ENCODE results near the gene SPSB3.

SPSB3 gene

DNA sequence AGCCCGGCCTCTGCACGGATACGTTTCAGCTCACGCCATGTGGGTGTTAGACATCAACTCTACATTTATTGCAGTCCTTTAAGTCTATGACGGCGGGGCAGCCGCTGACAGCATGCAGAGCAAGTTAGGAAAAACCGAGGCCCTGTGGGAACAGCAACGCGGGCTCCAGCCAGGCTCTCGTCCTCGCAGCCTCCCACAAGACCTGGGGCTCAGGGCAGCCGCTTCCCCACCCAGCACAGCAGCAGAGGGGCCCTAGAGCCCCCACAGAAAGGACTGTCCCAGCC is 5.8 kb downstream of the SPSB3 start:
- H3K27me3 ChIP-seq (ENCODE audit: control insufficient read depth, insufficient read depth, low read length), result no peaks in the 10 kb centered on the region
- H3K4me1 ChIP-seq (ENCODE audit: control insufficient read depth, low read depth, low read length), result no peaks in the 10 kb centered on the region
- no peak overlapping the region for H3K4me3 ChIP-seq (ENCODE audit: low read length)
- H3K9ac ChIP-seq (ENCODE audit: low read length), result no peak overlapping the region
- peaks cover 16% of the 10 kb centered on the region for H3K36me3 ChIP-seq (ENCODE audit: control insufficient read depth, low read depth, low read length)
- H3K9me3 ChIP-seq (ENCODE audit: control insufficient read depth, low read depth, low read length), result no peaks in the 10 kb centered on the region
- H3K27ac ChIP-seq (ENCODE audit: low read length), result no peak overlapping the region

DNA sequence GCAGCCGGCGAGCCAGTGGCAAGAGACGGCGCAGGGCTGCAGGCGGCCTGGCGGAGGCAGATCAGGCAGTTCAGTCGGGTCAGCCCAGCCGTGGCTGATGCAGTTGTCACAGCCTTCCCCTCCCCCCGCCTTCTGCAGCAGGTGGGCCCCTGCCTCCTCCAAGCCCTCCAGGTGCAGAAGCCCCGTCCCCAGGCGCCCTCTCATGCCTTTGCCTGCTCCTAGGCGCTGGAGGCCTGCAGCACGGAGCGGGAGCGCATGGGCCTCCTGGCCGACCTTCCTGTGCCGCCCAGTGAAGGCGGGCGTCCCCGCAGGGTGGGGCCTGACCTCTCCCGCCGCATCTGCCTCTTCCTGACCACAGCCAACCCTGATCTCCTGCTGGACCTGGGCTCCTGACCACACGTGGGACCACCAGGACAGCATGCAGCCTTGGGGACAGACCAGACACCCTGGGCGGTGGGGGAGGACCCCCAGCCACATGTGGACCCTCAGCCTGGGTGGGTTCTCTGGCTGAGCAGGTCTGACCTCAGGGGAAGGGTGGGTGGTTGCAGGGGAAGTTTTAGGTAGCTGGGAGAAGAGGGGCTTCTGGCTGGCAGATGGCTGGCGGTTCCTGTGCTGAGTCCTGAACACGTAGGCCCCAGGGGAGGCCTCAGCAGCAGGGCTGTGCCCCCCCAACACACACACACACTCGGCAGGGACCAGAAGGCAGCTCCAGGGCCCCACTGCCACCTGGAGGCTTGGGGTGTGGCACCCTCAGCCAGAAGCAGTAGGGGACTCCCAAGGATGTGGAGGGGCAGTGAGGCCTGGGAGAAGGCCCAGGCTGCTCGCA is 6.3 kb downstream of the SPSB3 start:
- H3K36me3 ChIP-seq (ENCODE audit: control insufficient read depth, low read depth, low read length), result peaks cover 16% of the 10 kb centered on the region
- H3K9ac ChIP-seq (ENCODE audit: low read length), result no peak overlapping the region
- H3K4me3 ChIP-seq (ENCODE audit: low read length), result no peak overlapping the region
- H3K27me3 ChIP-seq (ENCODE audit: control insufficient read depth, insufficient read depth, low read length), result no peaks in the 10 kb centered on the region
- no peak overlapping the region for H3K27ac ChIP-seq (ENCODE audit: low read length)
- H3K4me1 ChIP-seq (ENCODE audit: control insufficient read depth, low read depth, low read length), result no peaks in the 10 kb centered on the region
- no peaks in the 10 kb centered on the region for H3K9me3 ChIP-seq (ENCODE audit: control insufficient read depth, low read depth, low read length)

DNA sequence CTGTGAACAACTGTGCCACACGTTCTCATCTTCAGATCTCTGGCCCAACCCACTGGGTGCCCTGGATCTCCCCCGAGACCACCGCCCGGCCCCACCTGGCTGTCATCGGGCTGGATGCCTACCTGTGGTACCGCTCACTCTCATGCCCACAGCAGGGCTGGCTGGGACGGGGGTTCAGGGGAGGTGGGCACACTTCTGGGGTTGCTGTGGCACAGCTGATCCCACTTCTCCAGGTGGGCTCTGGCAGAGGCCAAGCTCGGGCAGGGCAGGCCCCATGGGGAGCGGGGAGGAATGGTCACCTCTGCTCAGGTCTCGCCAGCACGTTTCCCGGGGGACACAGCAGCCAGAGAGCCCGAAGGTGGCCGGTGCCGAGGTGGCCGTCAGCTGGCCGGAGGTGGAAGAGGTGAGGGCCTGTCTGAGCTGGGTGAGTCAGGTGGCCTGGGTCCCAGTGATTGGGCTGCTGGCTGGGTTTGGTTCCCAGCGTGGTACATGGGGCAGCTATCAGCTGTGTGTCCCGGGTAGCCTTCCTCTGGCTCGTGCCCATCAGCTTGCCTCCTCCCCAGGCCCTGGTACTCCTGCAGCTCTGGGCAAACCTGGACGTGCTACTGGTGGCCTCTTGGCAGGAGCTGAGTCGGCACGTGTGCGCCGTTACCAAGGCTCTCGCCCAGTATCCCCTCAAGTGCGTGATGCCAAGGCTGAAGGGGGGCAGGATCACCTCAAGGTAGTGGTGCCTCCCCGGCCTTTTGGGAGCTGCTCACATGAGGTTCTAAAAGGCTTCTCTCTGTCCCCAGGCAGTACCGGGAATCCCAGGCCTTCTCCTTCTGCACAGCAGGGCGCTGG is 7.1 kb downstream of the SPSB3 start:
- no peak overlapping the region for H3K27ac ChIP-seq (ENCODE audit: low read length)
- no peaks in the 10 kb centered on the region for H3K27me3 ChIP-seq (ENCODE audit: control insufficient read depth, insufficient read depth, low read length)
- H3K4me3 ChIP-seq (ENCODE audit: low read length), result no peak overlapping the region
- H3K9ac ChIP-seq (ENCODE audit: low read length), result no peak overlapping the region
- peaks cover 16% of the 10 kb centered on the region for H3K36me3 ChIP-seq (ENCODE audit: control insufficient read depth, low read depth, low read length)
- no peaks in the 10 kb centered on the region for H3K9me3 ChIP-seq (ENCODE audit: control insufficient read depth, low read depth, low read length)
- no peaks in the 10 kb centered on the region for H3K4me1 ChIP-seq (ENCODE audit: control insufficient read depth, low read depth, low read length)

- Histone ChIP-seq H3K27me3 (ENCODE audit: control insufficient read depth, insufficient read depth, low read length) (no peaks in the 10 kb centered on the region), H3K4me1 (ENCODE audit: control insufficient read depth, low read depth, low read length) (no peaks in the 10 kb centered on the region), H3K27ac (ENCODE audit: low read length) (no peak overlapping the region), H3K9me3 (ENCODE audit: control insufficient read depth, low read depth, low read length) (no peaks in the 10 kb centered on the region), H3K9ac (ENCODE audit: low read length) (no peak overlapping the region), H3K4me3 (ENCODE audit: low read length) (peak overlapping the region; percentile 81), H3K36me3 (ENCODE audit: control insufficient read depth, low read depth, low read length) (peaks cover 16% of the 10 kb centered on the region)
These were observed 8.0 kb downstream of the SPSB3 start for GRCh38 chr16:1774448-1774780.

DNA sequence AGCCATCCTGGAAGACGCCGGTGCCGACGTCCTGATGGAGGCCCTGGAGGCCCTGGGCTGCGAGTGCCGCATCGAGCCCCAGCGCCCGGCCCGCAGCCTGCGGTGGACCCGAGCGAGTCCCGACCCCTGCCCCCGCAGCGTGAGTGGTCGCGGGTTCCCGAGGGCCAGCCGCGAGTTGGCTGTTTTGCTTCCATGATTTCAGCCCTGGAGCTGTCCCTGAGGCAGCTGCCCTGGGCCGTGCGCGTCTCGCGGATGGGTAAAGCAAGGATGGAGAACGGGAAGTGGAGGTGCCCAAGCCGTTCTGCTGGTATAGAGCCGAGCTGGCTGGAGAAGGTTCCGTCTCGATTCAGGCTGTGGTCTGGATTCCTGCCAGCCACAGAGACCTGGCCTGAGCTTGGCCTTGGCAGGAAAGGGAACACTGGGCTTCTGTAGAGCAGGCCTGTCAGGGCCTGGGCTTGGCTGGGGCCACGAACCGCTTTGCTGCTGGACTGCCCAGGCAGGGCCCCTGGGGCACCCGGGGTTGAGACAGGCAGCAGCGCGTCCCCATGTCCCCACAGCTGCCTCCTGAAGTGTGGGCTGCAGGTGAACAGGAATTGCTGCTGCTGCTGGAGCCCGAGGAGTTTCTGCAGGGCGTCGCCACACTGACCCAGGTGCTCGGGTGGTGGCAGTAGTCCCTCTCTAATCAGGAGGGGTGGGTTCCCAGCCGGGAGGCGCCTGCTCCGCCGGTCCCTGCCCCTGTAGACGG is 8.5 kb downstream of the SPSB3 start:
- H3K27ac ChIP-seq (ENCODE audit: low read length), result no peak overlapping the region
- H3K36me3 ChIP-seq (ENCODE audit: control insufficient read depth, low read depth, low read length), result peaks cover 16% of the 10 kb centered on the region
- no peaks in the 10 kb centered on the region for H3K9me3 ChIP-seq (ENCODE audit: control insufficient read depth, low read depth, low read length)
- no peaks in the 10 kb centered on the region for H3K27me3 ChIP-seq (ENCODE audit: control insufficient read depth, insufficient read depth, low read length)
- H3K4me1 ChIP-seq (ENCODE audit: control insufficient read depth, low read depth, low read length), result no peaks in the 10 kb centered on the region
- H3K4me3 ChIP-seq (ENCODE audit: low read length), result peak overlapping the region; percentile 81
- H3K9ac ChIP-seq (ENCODE audit: low read length), result peak overlapping the region; percentile 86

DNA sequence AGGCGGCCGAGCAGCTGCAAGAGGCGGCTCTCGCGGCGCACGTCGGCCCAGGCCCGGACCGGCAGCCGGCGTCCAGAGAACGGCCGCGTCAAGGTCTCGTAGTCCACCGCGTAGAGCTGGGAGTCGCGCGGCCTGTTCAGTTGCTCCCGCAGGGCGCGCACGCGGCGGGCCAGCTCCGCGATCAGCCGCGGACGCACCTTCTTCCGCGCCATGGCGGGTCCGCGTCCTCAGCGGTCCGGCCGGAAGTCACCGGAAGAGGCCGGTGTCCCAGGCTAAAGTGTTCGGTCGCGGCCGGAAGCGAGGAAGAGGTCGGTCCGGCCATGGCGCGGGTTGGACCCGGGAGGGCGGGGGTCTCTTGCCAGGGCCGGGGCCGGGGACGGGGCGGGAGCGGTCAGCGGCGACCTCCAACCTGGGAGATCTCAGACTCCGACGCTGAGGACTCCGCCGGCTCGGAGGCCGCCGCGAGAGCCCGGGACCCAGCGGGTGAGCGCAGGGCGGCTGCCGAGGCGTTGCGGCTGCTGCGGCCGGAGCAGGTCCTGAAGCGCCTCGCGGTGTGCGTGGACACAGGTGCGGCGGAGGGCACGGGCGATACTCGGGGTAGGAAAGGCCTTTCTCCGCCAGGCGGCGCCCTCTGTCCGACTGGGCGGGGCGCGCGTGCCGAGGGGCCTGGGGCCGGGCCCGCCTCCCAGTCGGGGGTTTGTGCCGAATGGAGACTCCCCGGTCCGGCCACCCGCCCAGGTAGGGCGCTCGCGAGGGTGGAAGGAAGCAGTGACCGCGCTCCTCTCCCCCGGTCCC is 9.3 kb downstream of the SPSB3 start, which contains the start of gene MRPS34:
TSS of gene MRPS34 (minus strand) at position 227 of the 795 bp plus-strand sequence. CDS start at position 212, 15 bp downstream.
- Histone ChIP-seq H3K27ac (ENCODE audit: low read length) (peak within 1 kb of the TSS; percentile 5), H3K36me3 (ENCODE audit: control insufficient read depth, low read depth, low read length) (peaks cover 16% of the 10 kb centered on the region), H3K4me1 (ENCODE audit: control insufficient read depth, low read depth, low read length) (no peaks in the 10 kb centered on the region), H3K9ac (ENCODE audit: low read length) (peak within 1 kb of the TSS; percentile 86), H3K27me3 (ENCODE audit: control insufficient read depth, insufficient read depth, low read length) (no peaks in the 10 kb centered on the region), H3K9me3 (ENCODE audit: control insufficient read depth, low read depth, low read length) (no peaks in the 10 kb centered on the region), H3K4me3 (ENCODE audit: low read length) (peak within 1 kb of the TSS; percentile 81)

DNA sequence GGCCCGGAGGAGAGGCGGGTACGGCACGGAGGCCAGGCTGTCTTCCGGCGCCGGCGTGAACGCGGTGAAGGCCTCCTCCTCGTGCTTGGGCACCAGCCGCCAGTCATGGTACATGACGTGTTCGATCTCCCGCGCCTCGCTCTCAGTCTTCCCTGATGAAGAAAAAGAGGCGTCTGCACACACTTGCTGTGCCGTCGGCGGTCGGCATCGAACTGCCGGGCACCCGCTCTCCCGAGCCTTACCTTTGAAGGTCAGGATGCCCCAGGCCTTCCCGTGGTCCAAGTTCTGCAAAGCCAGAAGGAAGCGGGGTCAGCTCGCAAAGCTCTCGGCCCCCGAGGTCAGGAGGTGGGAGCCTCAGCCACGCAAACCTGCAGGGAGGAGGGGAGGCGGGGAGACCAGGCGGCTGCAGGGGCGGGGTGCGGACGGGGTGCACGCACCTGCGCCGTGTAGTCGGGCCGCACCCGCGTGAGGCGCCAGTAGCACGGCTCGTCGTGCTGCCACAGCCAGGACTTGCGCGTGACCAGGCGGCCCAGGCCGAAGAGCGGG is 9.9 kb downstream of the SPSB3 start, which contains the start of gene EME2:
TSS of gene EME2 (plus strand) at position 449 of the 546 bp plus-strand sequence. CDS start 418 bp downstream, outside the sequence.
- Histone ChIP-seq H3K9ac (ENCODE audit: low read length) (peak within 1 kb of the TSS; percentile 86), H3K4me1 (ENCODE audit: control insufficient read depth, low read depth, low read length) (no peaks in the 10 kb centered on the region), H3K36me3 (ENCODE audit: control insufficient read depth, low read depth, low read length) (peaks cover 11% of the 10 kb centered on the region), H3K9me3 (ENCODE audit: control insufficient read depth, low read depth, low read length) (no peaks in the 10 kb centered on the region), H3K27me3 (ENCODE audit: control insufficient read depth, insufficient read depth, low read length) (no peaks in the 10 kb centered on the region), H3K27ac (ENCODE audit: low read length) (peak within 1 kb of the TSS; percentile 5), H3K4me3 (ENCODE audit: low read length) (peak within 1 kb of the TSS; percentile 81)

DNA sequence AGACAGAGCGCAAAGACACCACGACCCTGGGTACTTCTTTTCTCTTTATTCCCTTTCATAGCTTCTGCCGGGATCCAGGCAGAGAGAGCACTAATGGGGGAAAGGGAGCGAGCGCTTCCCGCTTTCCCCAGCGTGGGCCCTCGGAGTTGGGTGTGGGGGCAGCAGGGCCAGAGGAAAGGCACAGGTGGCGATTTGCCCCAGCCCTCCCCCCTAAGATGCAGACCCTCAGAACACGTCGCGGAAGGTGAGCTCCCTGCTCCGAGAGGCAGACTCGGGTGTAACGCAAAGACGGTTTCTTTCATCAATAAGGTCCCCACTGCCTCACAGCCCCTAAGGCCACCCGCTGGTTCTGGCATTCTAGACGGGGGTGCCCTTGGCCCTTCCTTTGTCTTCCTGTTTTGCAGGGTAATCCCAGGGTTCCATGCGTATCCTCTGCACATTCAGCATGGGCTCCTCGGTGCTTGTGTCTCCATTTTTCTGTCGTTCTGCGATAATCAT is 10.5 kb downstream of the SPSB3 start:
- Histone ChIP-seq H3K4me3 (ENCODE audit: low read length) (peak overlapping the region; percentile 81), H3K9me3 (ENCODE audit: control insufficient read depth, low read depth, low read length) (no peaks in the 10 kb centered on the region), H3K27me3 (ENCODE audit: control insufficient read depth, insufficient read depth, low read length) (no peaks in the 10 kb centered on the region), H3K4me1 (ENCODE audit: control insufficient read depth, low read depth, low read length) (no peaks in the 10 kb centered on the region), H3K27ac (ENCODE audit: low read length) (peak overlapping the region; percentile 5), H3K9ac (ENCODE audit: low read length) (peak overlapping the region; percentile 86), H3K36me3 (ENCODE audit: control insufficient read depth, low read depth, low read length) (peaks cover 8% of the 10 kb centered on the region)

GRCh38 chr16:1771188-1771863 is 11.0 kb downstream of the SPSB3 start, which contains the start of gene NME3:
Gene NME3 (minus strand): TSS chr16:1771543. CDS start chr16:1771534, 9 bp downstream.
- Histone ChIP-seq H3K9me3 (ENCODE audit: control insufficient read depth, low read depth, low read length) (no peaks in the 10 kb centered on the region), H3K27me3 (ENCODE audit: control insufficient read depth, insufficient read depth, low read length) (no peaks in the 10 kb centered on the region), H3K27ac (ENCODE audit: low read length) (peak within 1 kb of the TSS; percentile 5), H3K4me1 (ENCODE audit: control insufficient read depth, low read depth, low read length) (no peaks in the 10 kb centered on the region), H3K9ac (ENCODE audit: low read length) (peak within 1 kb of the TSS; percentile 86), H3K4me3 (ENCODE audit: low read length) (peak within 1 kb of the TSS; percentile 81), H3K36me3 (ENCODE audit: control insufficient read depth, low read depth, low read length) (peaks cover 5% of the 10 kb centered on the region)

All from iPS-18a (cell line).